Activated CD4-positive, alpha-beta T cell treated with anti-CD3 and anti-CD28 coated beads for 24 hours (primary cell): Measurements from ENCODE around the gene TTC22.

ENCODE experiments used
- DNase-seq, 2 donors: peaks; one replicate each; pipeline ENCODE4 v3.0.0-alpha.2; 2020; ENCODE audit warnings: low read depth in 2 of 2

The TTC22 gene

DNA sequence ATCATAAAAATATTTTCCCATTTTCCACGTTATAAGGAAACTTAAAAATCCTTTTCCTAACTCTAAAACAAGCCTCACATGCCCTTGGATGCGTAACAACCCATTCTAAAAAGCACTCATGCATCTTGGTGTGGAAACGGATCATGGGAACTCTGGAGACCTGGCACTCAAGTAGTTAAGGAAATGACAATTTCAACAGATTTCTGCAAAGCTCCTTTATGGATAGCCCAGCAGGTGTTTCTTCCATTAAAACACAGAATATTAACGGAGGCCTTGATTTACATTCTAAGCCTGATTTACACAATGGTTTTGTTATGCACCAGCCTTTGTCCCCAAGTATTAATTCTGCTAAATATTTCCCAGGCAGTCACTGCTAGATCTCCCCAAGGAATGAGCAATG lies 49.7 kb downstream of the TTC22 start:
- no peak for DNase-seq

GRCh38 chr1:54750596-54750995 lies 50.5 kb downstream of the TTC22 start:
- no peak for DNase-seq

DNA sequence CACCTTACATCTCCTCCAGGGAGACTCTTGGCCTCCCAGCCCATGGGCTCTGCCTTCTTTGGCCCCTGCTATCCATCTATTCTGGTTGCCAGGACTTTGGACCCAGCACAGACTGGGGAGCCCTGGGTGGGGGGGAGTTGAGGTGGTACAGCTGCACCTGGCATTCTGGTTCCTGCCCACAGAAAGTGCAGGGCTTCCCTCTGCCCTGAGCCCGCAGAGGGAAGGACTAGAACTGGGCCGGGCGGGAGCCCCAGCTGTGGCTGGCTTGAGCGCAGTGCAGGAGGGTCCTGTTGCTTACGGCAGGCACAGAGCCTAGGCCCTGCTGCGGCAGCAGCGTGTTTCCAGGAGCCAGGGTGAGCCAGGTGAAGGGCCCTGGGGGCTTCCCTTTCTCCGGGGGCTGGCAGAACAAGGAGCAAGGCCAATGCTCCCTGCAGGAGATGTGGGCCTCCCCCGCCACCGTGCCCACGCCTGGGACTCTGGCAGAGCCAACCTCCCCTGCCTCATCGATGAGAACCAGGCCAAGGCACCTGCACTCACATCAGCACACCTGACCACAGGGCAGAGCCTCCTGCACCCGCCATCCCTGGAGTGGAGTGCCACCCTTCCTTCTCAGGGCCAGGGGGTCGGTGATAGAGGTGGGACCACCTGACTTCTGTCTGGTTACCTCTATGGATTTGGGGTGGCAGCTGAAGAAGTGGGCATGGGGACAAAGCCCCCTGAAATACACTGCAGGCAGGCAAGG lies 52.9 kb downstream of the TTC22 start:
- DNase-seq: no peak

DNA sequence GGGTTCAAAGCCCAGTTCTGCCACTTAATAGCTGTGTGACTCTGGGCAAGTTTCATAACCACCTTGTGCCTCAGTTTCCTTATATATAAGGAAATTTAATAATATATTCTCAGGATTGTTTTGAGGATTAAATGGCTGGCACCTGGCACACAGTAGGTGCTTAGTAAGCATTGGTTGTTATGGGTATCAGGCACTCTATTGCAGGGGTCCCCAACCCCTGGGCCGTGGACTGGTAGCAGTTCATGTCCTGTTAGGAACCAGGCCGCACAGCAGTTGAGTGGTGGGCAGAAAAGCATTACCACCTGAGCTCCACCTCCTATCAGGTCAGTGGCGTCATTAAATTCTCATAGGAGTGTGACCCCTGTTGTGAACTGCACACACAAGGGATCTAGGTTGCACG lies 55.3 kb downstream of the TTC22 start:
- no peak for DNase-seq

DNA sequence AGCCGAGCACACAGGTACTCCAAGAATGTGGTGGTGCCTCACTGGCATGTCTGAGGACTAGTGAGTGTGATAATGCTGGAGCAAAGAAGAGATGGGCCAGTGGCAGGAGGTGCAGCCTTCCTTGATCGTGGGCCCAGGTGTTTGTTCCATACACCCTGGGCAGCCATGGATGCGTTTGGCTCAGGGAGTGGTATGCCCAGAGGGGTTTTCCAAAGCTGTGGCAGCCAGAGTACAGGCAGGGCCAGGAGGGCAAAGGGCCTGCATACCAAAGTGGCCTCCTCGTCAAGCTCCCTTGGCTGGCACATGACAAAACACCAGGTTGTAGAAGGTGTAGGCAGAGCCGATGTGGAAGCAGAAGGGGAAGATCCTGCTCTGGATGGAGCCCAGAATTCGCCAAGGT lies 55.8 kb downstream of the TTC22 start:
- DNase-seq: no peak

DNA sequence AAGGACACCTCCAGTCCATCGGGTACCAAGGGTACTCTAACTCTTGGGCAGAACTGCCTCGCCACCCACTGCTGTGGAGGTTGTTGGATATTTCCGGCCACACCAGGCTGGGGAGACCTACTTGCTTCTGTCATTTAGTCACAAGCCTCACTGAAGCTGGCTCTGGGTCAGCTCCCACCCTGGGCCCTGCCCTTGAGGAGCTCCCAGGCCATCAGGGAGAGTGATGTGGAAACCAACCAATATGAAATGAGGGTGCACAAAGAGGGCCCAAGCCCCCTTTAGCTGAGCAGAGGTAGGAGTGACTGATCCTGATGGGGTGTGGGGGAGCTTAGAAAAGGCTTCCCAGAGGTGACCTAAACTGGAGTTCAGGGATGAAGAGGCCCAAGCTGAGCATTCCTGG lies 56.4 kb downstream of the TTC22 start:
- no peak for DNase-seq

GRCh38 chr1:54743416-54744226 lies 57.5 kb downstream of the TTC22 start:
- no peak for DNase-seq

DNA sequence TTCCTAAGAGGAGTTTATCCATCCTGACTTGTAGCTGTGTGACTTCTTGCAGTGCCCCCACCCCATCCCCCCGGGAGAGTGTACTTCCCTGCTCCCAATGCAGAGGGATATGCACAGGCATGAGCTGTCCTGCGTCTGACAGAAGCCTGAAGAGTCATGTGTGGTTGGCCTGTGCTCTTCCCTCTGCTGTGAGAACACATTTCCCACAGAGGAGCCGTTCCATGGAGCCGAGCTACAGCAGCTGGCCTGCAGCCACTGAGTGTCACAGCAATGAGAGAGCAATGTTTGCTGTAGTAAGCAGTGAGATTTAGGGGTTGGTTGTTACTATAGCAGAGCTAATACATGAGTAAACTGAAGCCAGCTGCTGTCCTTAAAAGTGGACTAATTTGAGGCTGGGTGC lies 58.8 kb downstream of the TTC22 start:
- DNase-seq: no peak

GRCh38 chr1:54741531-54741930 lies 59.6 kb downstream of the TTC22 start:
- DNase-seq: no peak

DNA sequence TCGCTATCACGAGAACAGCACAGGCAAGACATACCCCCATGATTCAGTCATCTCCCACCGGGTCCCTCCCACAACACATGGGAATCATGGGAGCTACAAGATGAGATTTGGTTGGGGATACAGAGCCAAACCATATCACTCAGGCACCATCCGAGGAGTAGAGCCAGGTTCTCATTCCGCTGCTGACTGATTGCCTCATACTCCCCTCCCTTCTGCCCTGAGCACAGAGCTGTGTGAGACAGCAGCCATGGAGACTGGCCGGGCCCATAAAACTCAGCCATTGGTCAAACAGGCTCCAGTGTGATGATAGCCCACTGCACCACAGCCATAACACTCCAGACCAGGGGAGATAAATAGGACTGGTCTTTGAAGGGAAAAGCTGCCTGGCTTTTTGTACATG lies 62.9 kb downstream of the TTC22 start:
- no peak for DNase-seq

- no peak for DNase-seq
Measured at GRCh38 chr1:54736685-54737084, 64.4 kb downstream of the TTC22 start.
